ENCODE results near the gene GAPVD1.

Gene GAPVD1

GRCh38 chr9:125337236-125337635 lies 75.6 kb downstream of the GAPVD1 start:
- TF ChIP-seq CTCF (IDR thresholded peaks at IDR 0.05; ENCODE audit: low read depth, low read length, missing control alignments), result no peak
- in situ Hi-C loops (cut with HindIII; ENCODE audit: low sequenced_read_pairs), result no loop called here
- H3K4me3 ChIP-seq (ENCODE audit: low read depth, low read length), result no peak overlapping the region
- no peak for DNase-seq (ENCODE audit: low read depth)

- in situ Hi-C loops (cut with HindIII; ENCODE audit: low sequenced_read_pairs), result no loop called here
- no peak for TF ChIP-seq CTCF (IDR thresholded peaks at IDR 0.05; ENCODE audit: low read depth, low read length, missing control alignments)
- no peak overlapping the region for H3K4me3 ChIP-seq (ENCODE audit: low read depth, low read length)
- no peak for DNase-seq (ENCODE audit: low read depth)
These were observed 77.3 kb downstream of the GAPVD1 start for GRCh38 chr9:125338929-125339328.

- H3K4me3 ChIP-seq (ENCODE audit: low read depth, low read length), result no peak overlapping the region
- no peak for TF ChIP-seq CTCF (IDR thresholded peaks at IDR 0.05; ENCODE audit: low read depth, low read length, missing control alignments)
- in situ Hi-C loops (cut with HindIII; ENCODE audit: low sequenced_read_pairs), result no loop called here
- DNase-seq (ENCODE audit: low read depth), result no peak
These were observed 79.9 kb downstream of the GAPVD1 start for GRCh38 chr9:125341566-125341965.

- no peak for TF ChIP-seq CTCF (IDR thresholded peaks at IDR 0.05; ENCODE audit: low read depth, low read length, missing control alignments)
- in situ Hi-C loops (cut with HindIII; ENCODE audit: low sequenced_read_pairs), result no loop called here
- DNase-seq (ENCODE audit: low read depth), result peak; percentile 37
- H3K4me3 ChIP-seq (ENCODE audit: low read depth, low read length), result no peak overlapping the region
These were observed 82.1 kb downstream of the GAPVD1 start for GRCh38 chr9:125343518-125344275.

GRCh38 chr9:125346080-125346732 lies 84.6 kb downstream of the GAPVD1 start:
- no peak overlapping the region for H3K4me3 ChIP-seq (ENCODE audit: low read depth, low read length)
- TF ChIP-seq CTCF (IDR thresholded peaks at IDR 0.05; ENCODE audit: low read depth, low read length, missing control alignments), result no peak
- DNase-seq (ENCODE audit: low read depth), result no peak
- in situ Hi-C loops (cut with HindIII; ENCODE audit: low sequenced_read_pairs), result no loop called here

- in situ Hi-C loops (cut with HindIII; ENCODE audit: low sequenced_read_pairs), result no loop called here
- H3K4me3 ChIP-seq (ENCODE audit: low read depth, low read length), result no peak overlapping the region
- TF ChIP-seq CTCF (IDR thresholded peaks at IDR 0.05; ENCODE audit: low read depth, low read length, missing control alignments), result no peak
These were observed 94.0 kb downstream of the GAPVD1 start for GRCh38 chr9:125355601-125356000.

More at GRCh38 chr9:125355601-125356000, 94.0 kb downstream of the GAPVD1 start:
- DNase-seq (ENCODE audit: low read depth), result no peak

Data from astrocyte of the cerebellum (primary cell).